Measurements from ENCODE around the gene APC2. TPM values are rescaled to one million over a fixed set of nuclear protein-coding genes. Genes with fewer than 3 reads are reported as not detected.

The APC2 gene
- total and polyA plus RNA-seq, 8 donors = 0.10 to 3.5 (median 0.58) TPM; not detected in 1

DNA sequence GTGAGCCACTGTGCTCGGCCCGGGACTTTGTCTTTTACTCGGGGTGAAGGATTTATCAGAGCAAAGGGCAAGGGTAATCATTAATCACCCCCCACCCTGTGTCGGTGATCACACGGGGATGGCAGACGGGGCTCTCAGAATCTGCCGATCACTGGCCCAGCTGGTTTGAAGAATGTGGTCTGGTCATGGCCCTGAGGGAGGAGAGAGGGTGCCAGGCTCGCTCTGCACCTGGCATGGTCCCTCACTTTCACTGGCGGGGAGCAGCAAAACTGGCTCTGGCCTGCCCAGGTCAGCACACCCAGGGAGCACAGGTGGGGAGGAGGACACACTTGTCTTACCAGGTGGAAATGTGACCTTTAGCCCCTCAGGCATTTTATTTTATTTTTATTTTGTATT, 51.3 kb downstream of the APC2 start:
- no peak for TF ChIP-seq POLR2AphosphoS5 (IDR thresholded peaks at IDR 0.05)
- TF ChIP-seq POLR2A (IDR thresholded peaks at IDR 0.05) = no peak
- TF ChIP-seq EP300 (IDR thresholded peaks at IDR 0.05) = no peak
- TF ChIP-seq, protein P1, sequence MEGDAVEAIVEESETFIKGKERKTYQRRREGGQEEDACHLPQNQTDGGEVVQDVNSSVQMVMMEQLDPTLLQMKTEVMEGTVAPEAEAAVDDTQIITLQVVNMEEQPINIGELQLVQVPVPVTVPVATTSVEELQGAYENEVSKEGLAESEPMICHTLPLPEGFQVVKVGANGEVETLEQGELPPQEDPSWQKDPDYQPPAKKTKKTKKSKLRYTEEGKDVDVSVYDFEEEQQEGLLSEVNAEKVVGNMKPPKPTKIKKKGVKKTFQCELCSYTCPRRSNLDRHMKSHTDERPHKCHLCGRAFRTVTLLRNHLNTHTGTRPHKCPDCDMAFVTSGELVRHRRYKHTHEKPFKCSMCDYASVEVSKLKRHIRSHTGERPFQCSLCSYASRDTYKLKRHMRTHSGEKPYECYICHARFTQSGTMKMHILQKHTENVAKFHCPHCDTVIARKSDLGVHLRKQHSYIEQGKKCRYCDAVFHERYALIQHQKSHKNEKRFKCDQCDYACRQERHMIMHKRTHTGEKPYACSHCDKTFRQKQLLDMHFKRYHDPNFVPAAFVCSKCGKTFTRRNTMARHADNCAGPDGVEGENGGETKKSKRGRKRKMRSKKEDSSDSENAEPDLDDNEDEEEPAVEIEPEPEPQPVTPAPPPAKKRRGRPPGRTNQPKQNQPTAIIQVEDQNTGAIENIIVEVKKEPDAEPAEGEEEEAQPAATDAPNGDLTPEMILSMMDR (IDR thresholded peaks at IDR 0.05) = no peak
- Histone ChIP-seq H3K36me3 (no peaks in the 10 kb centered on the region), H3K4me1 (peaks cover 7 to 22% (median 20%) of the 10 kb centered on the region in 4 donors), H3K9me3 (no peaks in the 10 kb centered on the region), H3K4me3 (no peak overlapping the region), H3K27me3 (peaks cover 15 to 85% (median 38%) of the 10 kb centered on the region in 3 donors), H3K27ac (no peak overlapping the region)
- intact Hi-C loops (cut with DNase I; ENCODE audit: low total_unique reads) = no loop called here
- peak in 1 of 2 donors; percentile 45 for DNase-seq
- 18 to 63% (median 28%) methylated on average over 5 to 9 of the region's 9 CpGs for WGBS, 5 donors

DNA sequence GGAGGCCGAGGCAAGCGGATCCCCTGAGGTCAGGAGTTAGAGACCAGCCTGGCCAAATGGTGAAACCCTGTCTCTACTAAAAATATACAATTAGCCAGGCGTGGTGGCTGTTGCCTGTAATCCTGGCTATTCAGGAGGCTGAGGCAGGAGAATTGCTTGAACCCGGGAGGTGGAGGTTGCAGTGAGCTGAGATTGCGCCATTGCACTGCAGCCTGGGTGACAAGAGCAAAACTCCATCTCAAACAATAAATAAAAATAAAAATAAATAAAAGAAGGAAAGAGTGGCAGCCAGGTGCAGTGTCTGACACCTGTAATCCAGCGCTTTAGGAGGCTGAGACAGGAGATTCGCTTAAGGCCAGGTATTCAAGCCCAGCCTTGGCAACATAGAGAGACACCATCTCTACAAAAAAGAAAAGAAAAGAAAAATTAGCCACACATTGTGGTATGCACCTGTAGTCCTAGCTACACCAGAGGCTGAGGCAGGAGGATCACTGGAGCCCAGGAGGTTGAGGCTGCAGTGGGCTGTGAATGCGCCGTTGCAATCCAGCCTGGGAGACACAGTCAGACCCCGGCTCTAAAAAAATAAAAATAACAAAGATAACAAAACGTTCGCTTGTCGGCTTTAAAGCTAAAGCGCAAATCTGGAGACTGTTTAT, 52.6 kb downstream of the APC2 start:
- Histone ChIP-seq H3K27me3 (peaks cover 15 to 84% (median 32%) of the 10 kb centered on the region in 3 donors), H3K9me3 (no peaks in the 10 kb centered on the region), H3K4me3 (peak overlapping the region in 1 of 4 donors; percentile 22), H3K27ac (no peak overlapping the region), H3K36me3 (no peaks in the 10 kb centered on the region), H3K4me1 (peaks cover 7 to 18% (median 16%) of the 10 kb centered on the region in 4 donors)
- TF ChIP-seq POLR2AphosphoS5 (IDR thresholded peaks at IDR 0.05) (no peak), EP300 (IDR thresholded peaks at IDR 0.05) (no peak), POLR2A (IDR thresholded peaks at IDR 0.05) (no peak)
- TF ChIP-seq, protein P1 (IDR thresholded peaks at IDR 0.05) = no peak
- no peak for DNase-seq
- WGBS, 5 donors = 52 to 57% (median 56%) methylated on average over 14 of the region's 14 CpGs
- intact Hi-C loops (cut with DNase I; ENCODE audit: low total_unique reads) = no loop called here

DNA sequence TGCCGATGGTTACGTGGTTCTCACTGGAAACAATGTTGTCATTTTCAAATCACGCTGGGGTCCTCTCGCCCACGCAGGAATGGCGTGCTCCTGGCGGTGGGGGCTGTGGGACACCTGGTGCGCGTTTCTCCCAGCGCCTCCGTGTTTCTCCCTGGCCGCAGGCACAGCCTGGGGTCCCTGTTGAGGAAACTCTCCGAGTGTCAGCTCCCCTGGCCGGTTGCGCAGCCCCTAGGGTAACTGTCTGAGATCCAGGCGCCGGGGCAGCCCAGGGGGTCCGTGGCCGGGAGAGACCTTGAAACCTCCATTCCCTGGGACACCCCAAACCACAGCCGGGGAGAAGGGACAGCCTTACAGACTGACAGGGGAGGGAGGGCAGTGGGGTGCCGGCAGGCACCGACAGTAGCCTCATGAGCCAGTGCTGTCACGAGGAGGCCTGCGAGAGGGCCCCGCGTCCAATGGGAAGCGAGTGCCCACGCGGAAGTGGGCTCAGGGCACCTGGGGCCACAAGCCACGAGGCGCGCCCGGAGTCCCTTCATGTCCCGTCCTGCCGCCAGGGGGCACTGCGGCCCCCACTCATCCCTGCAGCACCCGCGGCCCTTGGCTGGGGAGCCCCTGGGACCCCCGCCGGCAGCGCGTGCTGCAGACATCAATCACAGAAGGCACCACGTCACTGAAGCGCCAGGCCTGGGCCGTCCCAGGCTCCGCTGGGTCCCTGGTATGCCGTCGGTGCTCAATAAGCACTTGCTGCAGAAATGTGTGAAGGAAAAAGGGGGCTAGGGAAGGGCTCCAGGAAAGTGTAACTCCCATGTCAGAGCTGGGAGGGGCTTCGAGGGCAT, 53.4 kb downstream of the APC2 start:
- peak overlapping the region in 2 of 4 donors; percentile 12 to 22 for H3K4me3 ChIP-seq
- no peak overlapping the region for H3K27ac ChIP-seq
- 4 to 7% (median 5%) methylated on average over 22 to 49 of the region's 49 CpGs for WGBS, 5 donors
- peaks cover 0 to 2% (median under 1%) of the 10 kb centered on the region in 4 donors for H3K9me3 ChIP-seq
- H3K4me1 ChIP-seq = peaks cover 7 to 25% (median 23%) of the 10 kb centered on the region in 4 donors
- no peaks in the 10 kb centered on the region for H3K36me3 ChIP-seq
- no peak for TF ChIP-seq POLR2A (IDR thresholded peaks at IDR 0.05)
- TF ChIP-seq, protein P1 (IDR thresholded peaks at IDR 0.05) = peak in 5 of 7 experiments; percentile 19 to 73 (median 42)
- intact Hi-C loops (cut with DNase I; ENCODE audit: low total_unique reads) = no loop called here
- peak; percentile 52 to 81 for DNase-seq
- peaks cover 15 to 84% (median 27%) of the 10 kb centered on the region in 3 donors for H3K27me3 ChIP-seq

DNA sequence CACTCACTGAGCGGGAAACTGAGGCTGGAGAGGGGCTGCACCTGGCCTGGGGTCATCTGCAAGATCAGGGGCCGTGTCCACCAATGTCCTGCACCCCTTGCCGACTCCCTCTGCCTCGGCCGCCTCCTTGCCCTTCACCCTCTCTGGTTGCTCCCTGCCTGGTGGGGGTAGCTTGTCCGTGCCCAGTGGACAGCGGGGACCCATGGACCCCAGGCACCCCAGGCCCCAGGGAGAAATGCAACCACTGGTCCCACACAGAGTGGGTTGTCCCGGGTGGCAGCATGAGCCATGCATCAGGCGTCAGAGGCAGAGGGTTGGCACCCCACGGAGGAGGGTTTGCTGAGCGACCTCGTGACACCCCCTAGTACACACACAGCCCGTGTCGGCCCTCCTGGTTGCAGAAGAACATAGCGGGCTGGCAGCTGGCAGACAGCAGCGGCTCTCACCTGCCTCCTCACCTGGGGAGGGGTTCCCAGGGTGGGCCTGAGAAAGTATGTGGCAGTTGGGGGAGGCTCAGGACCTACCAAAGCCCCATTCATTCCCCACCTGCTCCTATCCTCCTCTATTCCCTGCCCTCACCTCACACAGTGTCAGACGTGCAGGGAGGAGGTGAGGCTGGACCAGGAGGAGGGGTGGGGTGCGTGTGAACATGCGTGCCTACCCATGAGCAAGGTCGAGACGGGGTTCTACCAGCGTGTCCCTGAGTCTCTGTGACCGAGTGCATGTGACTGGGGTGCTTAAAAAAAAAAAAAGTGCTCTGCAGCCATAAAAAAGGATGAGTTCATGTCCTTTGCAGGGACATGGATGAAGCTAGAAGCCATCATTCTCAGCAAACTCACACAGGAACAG, 54.2 kb downstream of the APC2 start:
- TF ChIP-seq, protein P1 (IDR thresholded peaks at IDR 0.05) = no peak
- TF ChIP-seq EP300 (IDR thresholded peaks at IDR 0.05) = no peak
- no peak for TF ChIP-seq POLR2AphosphoS5 (IDR thresholded peaks at IDR 0.05)
- TF ChIP-seq POLR2A (IDR thresholded peaks at IDR 0.05) = no peak
- DNase-seq = no peak
- no peak overlapping the region for H3K27ac ChIP-seq
- 39 to 54% (median 47%) methylated on average over 16 to 23 of the region's 23 CpGs for WGBS, 5 donors
- H3K9me3 ChIP-seq = peaks cover 0 to 5% (median 2%) of the 10 kb centered on the region in 4 donors
- no peak overlapping the region for H3K4me3 ChIP-seq
- no peaks in the 10 kb centered on the region for H3K36me3 ChIP-seq
- peaks cover 7 to 27% (median 26%) of the 10 kb centered on the region in 4 donors for H3K4me1 ChIP-seq
- intact Hi-C loops (cut with DNase I; ENCODE audit: low total_unique reads) = no loop called here
- H3K27me3 ChIP-seq = peaks cover 15 to 88% (median 27%) of the 10 kb centered on the region in 3 donors
